ENCODE measurements around the gene GPSM3.

DNA sequence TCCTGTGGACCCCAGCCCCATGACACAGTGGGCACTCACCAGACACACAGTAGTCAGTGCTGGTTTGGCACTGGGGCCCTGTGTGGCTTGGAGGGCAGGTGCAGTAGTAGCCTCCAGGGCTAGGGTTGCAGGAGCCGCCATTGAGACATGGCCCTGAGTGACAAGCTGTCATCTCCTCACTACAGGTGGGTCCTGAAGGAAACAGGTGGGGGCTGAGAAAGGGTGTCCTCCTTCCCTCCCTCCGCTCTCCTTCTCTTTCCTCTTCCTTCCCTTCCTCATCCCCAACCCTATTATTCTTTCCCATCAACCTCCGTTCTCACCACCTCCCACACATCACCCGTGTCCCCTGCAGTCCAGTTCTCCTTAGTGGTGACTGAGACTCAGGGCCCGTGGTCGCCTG is 21.2 kb upstream of the GPSM3 start:
- TF ChIP-seq, protein P1, sequence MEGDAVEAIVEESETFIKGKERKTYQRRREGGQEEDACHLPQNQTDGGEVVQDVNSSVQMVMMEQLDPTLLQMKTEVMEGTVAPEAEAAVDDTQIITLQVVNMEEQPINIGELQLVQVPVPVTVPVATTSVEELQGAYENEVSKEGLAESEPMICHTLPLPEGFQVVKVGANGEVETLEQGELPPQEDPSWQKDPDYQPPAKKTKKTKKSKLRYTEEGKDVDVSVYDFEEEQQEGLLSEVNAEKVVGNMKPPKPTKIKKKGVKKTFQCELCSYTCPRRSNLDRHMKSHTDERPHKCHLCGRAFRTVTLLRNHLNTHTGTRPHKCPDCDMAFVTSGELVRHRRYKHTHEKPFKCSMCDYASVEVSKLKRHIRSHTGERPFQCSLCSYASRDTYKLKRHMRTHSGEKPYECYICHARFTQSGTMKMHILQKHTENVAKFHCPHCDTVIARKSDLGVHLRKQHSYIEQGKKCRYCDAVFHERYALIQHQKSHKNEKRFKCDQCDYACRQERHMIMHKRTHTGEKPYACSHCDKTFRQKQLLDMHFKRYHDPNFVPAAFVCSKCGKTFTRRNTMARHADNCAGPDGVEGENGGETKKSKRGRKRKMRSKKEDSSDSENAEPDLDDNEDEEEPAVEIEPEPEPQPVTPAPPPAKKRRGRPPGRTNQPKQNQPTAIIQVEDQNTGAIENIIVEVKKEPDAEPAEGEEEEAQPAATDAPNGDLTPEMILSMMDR (IDR thresholded peaks at IDR 0.05): no peak
- no peak for TF ChIP-seq EP300 (IDR thresholded peaks at IDR 0.05)

Measured in upper lobe of left lung (tissue), 4 donors.